ENCODE data around the gene EMC7. TPM values are rescaled to one million over a fixed set of nuclear protein-coding genes. Genes with fewer than 3 reads are reported as not detected.
"Not testable (repeated sequence)": the region's sequence is repeated elsewhere in the genome, so short reads cannot be mapped to it uniquely, and the experiment has no call there.

Gene EMC7
- total RNA-seq, 1 donor from 2014 or later = 29.8 TPM

GRCh38 chr15:34055868-34056595, 45.6 kb downstream of the EMC7 start:
- no peak overlapping the region for H3K4me3 Mint-ChIP-seq
- no peak for TF ChIP-seq CTCF (conservative IDR thresholded peaks at IDR 0.05)
- H3K4me1 Mint-ChIP-seq = no peaks in the 10 kb centered on the region
- H3K36me3 Mint-ChIP-seq (ENCODE audit: low read depth) = peaks cover 7% of the 10 kb centered on the region
- H3K27ac Mint-ChIP-seq (ENCODE audit: unreplicated experiment) = no peak overlapping the region
- H3K27me3 Mint-ChIP-seq (ENCODE audit: low read depth) = peaks cover 18% of the 10 kb centered on the region
- DNase-seq (ENCODE audit: low read depth, low spot score) = no peak
- peaks cover 20% of the 10 kb centered on the region for H3K9me3 Mint-ChIP-seq

- DNase-seq (ENCODE audit: low read depth, low spot score) = no peak
- TF ChIP-seq CTCF (conservative IDR thresholded peaks at IDR 0.05) = no peak
These were observed 47.5 kb downstream of the EMC7 start for GRCh38 chr15:34054081-34054707.

GRCh38 chr15:34050385-34050784, 51.3 kb downstream of the EMC7 start:
- peaks cover 25% of the 10 kb centered on the region for H3K27me3 Mint-ChIP-seq (ENCODE audit: low read depth)
- DNase-seq (ENCODE audit: low read depth, low spot score); H3K27ac Mint-ChIP-seq (ENCODE audit: unreplicated experiment); H3K4me3 Mint-ChIP-seq; H3K4me1 Mint-ChIP-seq: not testable (repeated sequence)
- H3K36me3 Mint-ChIP-seq (ENCODE audit: low read depth) = peaks cover 19% of the 10 kb centered on the region
- peaks cover 33% of the 10 kb centered on the region for H3K9me3 Mint-ChIP-seq

More at GRCh38 chr15:34054081-34054707, 47.5 kb downstream of the EMC7 start:
- H3K4me3 Mint-ChIP-seq = no peak overlapping the region
- peaks cover 31% of the 10 kb centered on the region for H3K9me3 Mint-ChIP-seq
- peaks cover 20% of the 10 kb centered on the region for H3K27me3 Mint-ChIP-seq (ENCODE audit: low read depth)
- H3K4me1 Mint-ChIP-seq = no peaks in the 10 kb centered on the region
- peaks cover 17% of the 10 kb centered on the region for H3K36me3 Mint-ChIP-seq (ENCODE audit: low read depth)
- H3K27ac Mint-ChIP-seq (ENCODE audit: unreplicated experiment) = no peak overlapping the region

GRCh38 chr15:34049112-34049511, 52.5 kb downstream of the EMC7 start:
- Mint-ChIP-seq H3K4me1 (no peaks in the 10 kb centered on the region), H3K4me3 (no peak overlapping the region), H3K27ac (ENCODE audit: unreplicated experiment) (no peak overlapping the region), H3K9me3 (peaks cover 30% of the 10 kb centered on the region), H3K36me3 (ENCODE audit: low read depth) (peaks cover 19% of the 10 kb centered on the region), H3K27me3 (ENCODE audit: low read depth) (peaks cover 25% of the 10 kb centered on the region)
- no peak for TF ChIP-seq CTCF (conservative IDR thresholded peaks at IDR 0.05)
- no peak for DNase-seq (ENCODE audit: low read depth, low spot score)

GRCh38 chr15:34047893-34048775, 53.5 kb downstream of the EMC7 start:
- no peak for TF ChIP-seq CTCF (conservative IDR thresholded peaks at IDR 0.05)
- H3K4me3 Mint-ChIP-seq = no peak overlapping the region
- peaks cover 25% of the 10 kb centered on the region for H3K27me3 Mint-ChIP-seq (ENCODE audit: low read depth)
- DNase-seq (ENCODE audit: low read depth, low spot score) = no peak
- peaks cover 19% of the 10 kb centered on the region for H3K36me3 Mint-ChIP-seq (ENCODE audit: low read depth)
- H3K27ac Mint-ChIP-seq (ENCODE audit: unreplicated experiment) = no peak overlapping the region
- peaks cover 26% of the 10 kb centered on the region for H3K9me3 Mint-ChIP-seq
- no peaks in the 10 kb centered on the region for H3K4me1 Mint-ChIP-seq

Data from neural crest cell (in vitro differentiated cells).